DMS53 (cell line): ENCODE measurements around the gene SASH3.

Experiments
- DNase-seq: peaks from one replicate; lab custom pipeline; 2025; lab: John Stamatoyannopoulos, UW

Gene SASH3

GRCh38 chrX:129783291-129783713 lies 3.6 kb downstream of the SASH3 start:
- DNase-seq, result no peak

GRCh38 chrX:129784371-129784770 lies 4.6 kb downstream of the SASH3 start:
- DNase-seq, result no peak

GRCh38 chrX:129785160-129785947 lies 5.6 kb downstream of the SASH3 start:
- no peak for DNase-seq

- DNase-seq, result no peak
These were observed 6.5 kb downstream of the SASH3 start for GRCh38 chrX:129786210-129786651.

- DNase-seq, result no peak
These were observed 7.7 kb downstream of the SASH3 start for GRCh38 chrX:129787336-129788055.

GRCh38 chrX:129788527-129788926 lies 8.8 kb downstream of the SASH3 start:
- DNase-seq, result no peak

- no peak for DNase-seq
These were observed 10.4 kb downstream of the SASH3 start for GRCh38 chrX:129790146-129790545.

- no peak for DNase-seq
These were observed 11.1 kb downstream of the SASH3 start for GRCh38 chrX:129790808-129791207.

GRCh38 chrX:129791336-129791735 lies 11.6 kb downstream of the SASH3 start:
- DNase-seq, result no peak

GRCh38 chrX:129791961-129792570 lies 12.3 kb downstream of the SASH3 start:
- no peak for DNase-seq

- DNase-seq, result no peak
These were observed 13.0 kb downstream of the SASH3 start for GRCh38 chrX:129792586-129793291.

- peak; percentile 65 for DNase-seq
These were observed 13.9 kb downstream of the SASH3 start for GRCh38 chrX:129793604-129794191.

GRCh38 chrX:129795584-129795983 lies 15.8 kb downstream of the SASH3 start:
- no peak for DNase-seq

- DNase-seq, result no peak
These were observed 17.6 kb downstream of the SASH3 start for GRCh38 chrX:129797251-129797906.

- DNase-seq, result no peak
These were observed 18.7 kb downstream of the SASH3 start for GRCh38 chrX:129798456-129798855.

GRCh38 chrX:129798888-129799287 lies 19.1 kb downstream of the SASH3 start:
- no peak for DNase-seq

GRCh38 chrX:129800186-129800585 lies 20.4 kb downstream of the SASH3 start:
- no peak for DNase-seq

- no peak for DNase-seq
These were observed 23.1 kb downstream of the SASH3 start for GRCh38 chrX:129802863-129803262.

GRCh38 chrX:129804806-129805205 lies 25.1 kb downstream of the SASH3 start:
- DNase-seq, result no peak

GRCh38 chrX:129808158-129808828 lies 28.5 kb downstream of the SASH3 start:
- no peak for DNase-seq
